Measurements from ENCODE around the gene SLC5A1.
"Not testable (repeated sequence)": the region's sequence is repeated elsewhere in the genome, so short reads cannot be mapped to it uniquely, and the experiment has no call there.

SLC5A1 gene

GRCh38 chr22:32150647-32151046 is 107.6 kb downstream of the SLC5A1 start:
- DNase-seq, result not testable (repeated sequence)

- DNase-seq, result not testable (repeated sequence)
Measured at GRCh38 chr22:32151641-32152040, 108.6 kb downstream of the SLC5A1 start.

- DNase-seq, result not testable (repeated sequence)
Measured at GRCh38 chr22:32154727-32155126, 111.7 kb downstream of the SLC5A1 start.

GRCh38 chr22:32157632-32158031 is 114.6 kb downstream of the SLC5A1 start:
- DNase-seq, result not testable (repeated sequence)

- DNase-seq, result no peak
Measured at GRCh38 chr22:32158712-32159533, 115.9 kb downstream of the SLC5A1 start, which contains the start of gene C22orf42. TSS of gene C22orf42 (minus strand) at chr22:32159303. CDS start at chr22:32159215, 88 bp downstream.

GRCh38 chr22:32160411-32160810 is 117.3 kb downstream of the SLC5A1 start:
- DNase-seq, result not testable (repeated sequence)
